Measurements from ENCODE around the gene PTK6.

- TF ChIP-seq HNRNPL (IDR thresholded peaks at IDR 0.05; ENCODE audit: low read depth, low read length) (no peak), E2F1 (CRISPR knock-in tag; IDR thresholded peaks at IDR 0.05) (no peak), GTF2F1 (IDR thresholded peaks at IDR 0.05; ENCODE audit: low read length) (no peak), ZNF567 (CRISPR knock-in tag; IDR thresholded peaks at IDR 0.05; ENCODE audit: borderline replicate concordance) (no peak), GABPA (IDR thresholded peaks at IDR 0.05; ENCODE audit: low read depth, low read length) (no peak), GABPA (CRISPR knock-in tag; IDR thresholded peaks at IDR 0.05; ENCODE audit: low read depth) (no peak), FOSL2 (CRISPR knock-in tag; IDR thresholded peaks at IDR 0.05) (no peak), CREB1 (IDR thresholded peaks at IDR 0.05) (no peak), CREB1 (CRISPR knock-in tag; IDR thresholded peaks at IDR 0.05) (no peak), TAF1 (CRISPR knock-in tag; IDR thresholded peaks at IDR 0.05) (no peak), CTCF (CRISPR knock-in tag; IDR thresholded peaks at IDR 0.05) (no peak), PHF20 (CRISPR knock-in tag; IDR thresholded peaks at IDR 0.05) (no peak), ZNF282 (IDR thresholded peaks at IDR 0.05; ENCODE audit: partially characterized antibody) (no peak), MATR3 (CRISPR knock-in tag; IDR thresholded peaks at IDR 0.05) (no peak)
- TF ChIP-seq, protein P1, sequence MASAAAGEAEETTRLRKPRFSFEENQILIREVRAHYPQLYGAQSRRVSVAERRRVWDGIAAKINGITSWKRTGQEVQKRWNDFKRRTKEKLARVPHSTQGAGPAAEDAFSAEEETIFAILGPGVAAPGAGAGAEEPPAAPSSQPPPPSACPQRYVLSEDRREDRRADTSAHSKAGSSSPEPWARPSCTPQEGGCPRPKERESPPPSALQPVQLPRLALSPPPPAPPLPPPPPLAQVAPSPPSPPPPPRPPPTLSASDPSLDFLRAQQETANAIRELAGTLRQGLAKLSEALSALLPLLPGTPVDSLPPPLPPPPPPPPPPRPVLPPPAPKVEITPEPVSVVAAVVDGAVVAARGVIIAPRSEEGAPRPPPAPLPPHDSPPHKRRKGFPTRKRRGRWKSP (CRISPR knock-in tag; IDR thresholded peaks at IDR 0.05): no peak
Measured at GRCh38 chr20:63567386-63568169, 30.4 kb upstream of the PTK6 start.

All from HepG2 (cell line).